Endothelial cell of umbilical vein (primary cell): ENCODE results near the gene GSG1L. TPM values are rescaled to one million over a fixed set of nuclear protein-coding genes. Genes with fewer than 3 reads are reported as not detected.

Source experiments
- BruUV-seq: library from RNA; stranded (reverse); fragments of 400-500 nt; replicated peaks from 2 replicates; lab custom pipeline; 2021; lab: Mats Ljungman, UMichigan
- CTCF ChIA-PET: fragments of 300-600, 350-600 bp; sonication (Branson Sonifier 250); formaldehyde crosslinking; loops from one replicate; lab custom pipeline; 2021; ENCODE audit warnings: antibody characterized with exemption, inconsistent platforms; lab: Charles Lee
- POLR2A ChIA-PET: fragments of 300-600, 350-600 bp; sonication (Branson Sonifier 250); formaldehyde crosslinking; loops from one replicate; lab custom pipeline; 2021; ENCODE audit warnings: antibody characterized with exemption, inconsistent platforms; lab: Charles Lee
- DNase-seq: peaks from one replicate; pipeline ENCODE4 v3.0.0-alpha.2; 2011; ENCODE audit warnings: low read depth, low spot score
- FAIRE-seq: peaks from 2 replicates; lab custom pipeline; 2011; peaks lifted over from hg19 to GRCh38; lab: Jason Lieb, UNC
- H2AFZ ChIP-seq: 2 replicates; pipeline ENCODE4 v1.6.0; 2012; ENCODE audit warnings: low read depth, low read length, control low read depth, inconsistent platforms
- H3K27ac ChIP-seq: 2 replicates; pipeline ENCODE4 v1.5.1; 2011; ENCODE audit warnings: low read depth, mild to moderate bottlenecking, control low read depth, low read length, moderate library complexity; ENCODE audit not compliant: insufficient read depth
- H3K27me3 ChIP-seq, 2 experiments: 2 replicates each; pipeline versions ENCODE4 v1.6.0 to v1.6.1; 2011; ENCODE audit warnings: low read length in 2 of 2, mixed read lengths in 1 of 2; ENCODE audit not compliant: control insufficient read depth in 2 of 2, insufficient read depth in 2 of 2
- H3K36me3 ChIP-seq, 2 experiments: 2 replicates in 1 of 2; 3 replicates in 1 of 2; pipeline ENCODE4 v1.5.1; 2011; ENCODE audit warnings: low read length in 2 of 2, mild to moderate bottlenecking in 1 of 2, moderate library complexity in 1 of 2; ENCODE audit not compliant: control insufficient read depth in 2 of 2, insufficient read depth in 2 of 2; ENCODE audit errors: extremely low read depth in 1 of 2
- H3K4me1 ChIP-seq: 3 replicates; pipeline ENCODE4 v1.5.1; 2011; ENCODE audit warnings: mild to moderate bottlenecking, low read length; ENCODE audit not compliant: control insufficient read depth, insufficient read depth; ENCODE audit errors: extremely low read depth
- H3K4me2 ChIP-seq: 2 replicates; pipeline ENCODE4 v1.6.1; 2011; ENCODE audit warnings: low read length, control low read depth, mixed read lengths; ENCODE audit not compliant: insufficient read depth
- H3K4me3 ChIP-seq, 3 experiments: fragments of 200-600 bp in 1 of 3; sonication (generic), shearing (Covaris generic) in 1 of 3; replicated peaks in 1 of 3; 2 replicates each; pipeline ENCODE4 v1.5.1; 2011 to 2016; ENCODE audit warnings: control low read depth in 3 of 3, low read length in 3 of 3, mild to moderate bottlenecking in 2 of 3, inconsistent platforms in 1 of 3, low read depth in 1 of 3, moderate library complexity in 1 of 3; ENCODE audit not compliant: insufficient read depth in 1 of 3
- H3K79me2 ChIP-seq: 2 replicates; pipeline ENCODE4 v1.6.0; 2012; ENCODE audit warnings: low read length, inconsistent platforms; ENCODE audit not compliant: control insufficient read depth, insufficient read depth
- H3K9ac ChIP-seq: replicated peaks from 2 replicates; pipeline ENCODE3; 2011; ENCODE audit warnings: low read length, control low read depth; ENCODE audit not compliant: insufficient read depth; ENCODE audit errors: extremely low read depth
- H3K9me1 ChIP-seq: replicated peaks from 3 replicates; pipeline ENCODE4 v1.6.0; 2011; ENCODE audit warnings: mild to moderate bottlenecking, low read length; ENCODE audit not compliant: control insufficient read depth, insufficient read depth; ENCODE audit errors: extremely low read depth
- H3K9me3 ChIP-seq: replicated peaks from 2 replicates; pipeline ENCODE4 v1.5.1; 2012; ENCODE audit warnings: low read length, inconsistent platforms; ENCODE audit not compliant: control insufficient read depth, insufficient read depth
- H4K20me1 ChIP-seq: replicated peaks from 2 replicates; pipeline ENCODE3; 2011; ENCODE audit warnings: mild to moderate bottlenecking, low read length; ENCODE audit not compliant: control insufficient read depth, insufficient read depth; ENCODE audit errors: extremely low read depth
- CTCF ChIP-seq, 2 donors: IDR thresholded peaks; 1 replicate in 1 of 2; 2 replicates in 1 of 2; pipeline ENCODE4 v1.5.1; 2011; ENCODE audit warnings: low read length in 2 of 2, mild to moderate bottlenecking in 2 of 2, moderate library complexity in 2 of 2, control low read depth in 1 of 2, inconsistent platforms in 1 of 2, low read depth in 1 of 2; ENCODE audit not compliant: insufficient read depth in 1 of 2; ENCODE audit errors: extremely low read depth in 1 of 2
- EZH2 ChIP-seq: IDR thresholded peaks from 2 replicates; pipeline ENCODE4 v1.6.1; 2012; ENCODE audit warnings: borderline replicate concordance, low read depth, mild to moderate bottlenecking, moderate library complexity, low read length, inconsistent platforms; ENCODE audit not compliant: severe bottlenecking
- FOS ChIP-seq: IDR thresholded peaks from 2 replicates; pipeline ENCODE4 v1.6.1; 2011; ENCODE audit warnings: mild to moderate bottlenecking, low read length, moderate library complexity, borderline replicate concordance; ENCODE audit not compliant: insufficient read depth
- GATA2 ChIP-seq: IDR thresholded peaks from 2 replicates; pipeline ENCODE4 v1.7.0; 2011; ENCODE audit warnings: low read depth, mild to moderate bottlenecking, moderate library complexity, mixed read lengths, low read length; ENCODE audit not compliant: insufficient read length, insufficient read depth
- JUN ChIP-seq: IDR thresholded peaks from 2 replicates; pipeline ENCODE4 v1.6.1; 2011; ENCODE audit warnings: borderline replicate concordance, low read depth; ENCODE audit not compliant: insufficient read length, insufficient read depth
- MAX ChIP-seq: IDR thresholded peaks from 2 replicates; pipeline ENCODE4 v1.6.1; 2011; ENCODE audit not compliant: insufficient read depth, insufficient read length
- MYC ChIP-seq: IDR thresholded peaks from one replicate; pipeline ENCODE4 v1.6.1; 2011; ENCODE audit warnings: mild to moderate bottlenecking, low read depth, low read length
- POLR2A ChIP-seq: IDR thresholded peaks from 2 replicates; pipeline ENCODE4 v1.6.1; 2012; ENCODE audit warnings: low read depth, mild to moderate bottlenecking, control low read depth, low read length
- POLR2AphosphoS5 ChIP-seq: IDR thresholded peaks from 2 replicates; pipeline ENCODE4 v1.6.1; 2012; ENCODE audit warnings: low read depth, mild to moderate bottlenecking, control low read depth, low read length, moderate library complexity; ENCODE audit not compliant: insufficient read depth
- dilution Hi-C: fragments of 300-500 bp; cut with MboI; formaldehyde crosslinking; loops from one replicate; pipeline ENCODE4 v1.15.0; 2019; ENCODE audit warnings: low sequenced_read_pairs; ENCODE audit not compliant: extremely low pct_ligation_motif_present
- intact Hi-C: fragments of 100-400 bp; cut with micrococcal nuclease; formaldehyde crosslinking; loops from one replicate; pipeline ENCODE4 v1.10.0; 2022
- polyA plus RNA-seq, 4 experiments: library from polyadenylated mRNA; depleted of rRNA in 3 of 4; stranded (reverse) in 3 of 4; unstranded in 1 of 4; fragments of >200 nt; gene quantifications; 2 replicates each; pipeline versions ENCODE4 v1.2.1 to v1.2.3, GENCODE V29; 2011 to 2012; ENCODE audit warnings: missing spikeins in 1 of 4
- total RNA-seq: library from RNA; stranded (reverse); gene quantifications from 2 replicates; pipeline ENCODE4 v1.2.3, GENCODE V29; 2021

GSG1L gene
- total and polyA plus RNA-seq, 2 donors (not counting 3 experiments of a cell fraction or from before 2014, with no cell fraction given): 0.06 TPM; not detected in 1

DNA sequence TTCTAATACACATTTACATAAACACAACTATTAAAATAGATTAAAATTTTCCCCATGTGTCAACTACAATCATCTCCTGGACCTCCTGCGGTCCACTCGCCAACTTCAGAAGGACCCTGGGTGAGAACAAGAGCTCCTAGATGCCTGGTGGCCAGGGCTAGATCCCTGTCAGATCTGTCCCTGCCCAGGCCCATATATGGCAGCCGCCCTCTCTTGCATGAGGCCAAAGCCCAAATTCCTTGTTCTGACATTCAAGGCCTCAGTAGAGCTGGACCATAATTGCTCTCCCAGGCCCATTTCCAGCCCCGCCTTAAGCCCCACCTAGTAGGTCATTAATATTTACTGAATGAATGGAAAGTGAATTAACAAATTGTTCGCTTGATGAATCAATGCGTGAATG is 275.8 kb downstream of the GSG1L start:
- DNase-seq (no peak), FAIRE-seq (no peak)
- dilution Hi-C loops (no loop called here), intact Hi-C loops (no loop called here)
- CTCF ChIA-PET: no interaction called here
- BruUV-seq: no TSS peak
- Histone ChIP-seq H2AFZ (no peak overlapping the region), H3K9me3 (no peaks in the 10 kb centered on the region), H3K9ac (no peak overlapping the region), H3K4me1 (no peaks in the 10 kb centered on the region), H3K79me2 (no peaks in the 10 kb centered on the region), H4K20me1 (no peaks in the 10 kb centered on the region), H3K4me2 (no peak overlapping the region), H3K9me1 (no peaks in the 10 kb centered on the region), H3K27ac (no peak overlapping the region), H3K27me3 (no peaks in the 10 kb centered on the region), H3K4me3 (no peak overlapping the region), H3K36me3 (no peaks in the 10 kb centered on the region)
- POLR2A ChIA-PET: no interaction called here
- no peak for TF ChIP-seq POLR2AphosphoS5
- TF ChIP-seq MYC: no peak
- no peak for TF ChIP-seq CTCF (IDR thresholded peaks at IDR 0.05; ENCODE audit: extremely low read depth in 1 of 2, insufficient read depth in 1 of 2, low read depth in 1 of 2, low read length in 2 of 2)
- no peak for TF ChIP-seq JUN
- no peak for TF ChIP-seq MAX
- no peak for TF ChIP-seq EZH2
- TF ChIP-seq POLR2A: no peak
- no peak for TF ChIP-seq FOS
- no peak for TF ChIP-seq GATA2
